ENCODE data around the gene ENPEP. TPM values are rescaled to one million over a fixed set of nuclear protein-coding genes. Genes with fewer than 3 reads are reported as not detected.
"Not testable (repeated sequence)": the region's sequence is repeated elsewhere in the genome, so short reads cannot be mapped to it uniquely, and the experiment has no call there.

The ENPEP gene
- total and polyA plus RNA-seq, 5 donors: 2.5 to 6.8 (median 3.1) TPM

DNA sequence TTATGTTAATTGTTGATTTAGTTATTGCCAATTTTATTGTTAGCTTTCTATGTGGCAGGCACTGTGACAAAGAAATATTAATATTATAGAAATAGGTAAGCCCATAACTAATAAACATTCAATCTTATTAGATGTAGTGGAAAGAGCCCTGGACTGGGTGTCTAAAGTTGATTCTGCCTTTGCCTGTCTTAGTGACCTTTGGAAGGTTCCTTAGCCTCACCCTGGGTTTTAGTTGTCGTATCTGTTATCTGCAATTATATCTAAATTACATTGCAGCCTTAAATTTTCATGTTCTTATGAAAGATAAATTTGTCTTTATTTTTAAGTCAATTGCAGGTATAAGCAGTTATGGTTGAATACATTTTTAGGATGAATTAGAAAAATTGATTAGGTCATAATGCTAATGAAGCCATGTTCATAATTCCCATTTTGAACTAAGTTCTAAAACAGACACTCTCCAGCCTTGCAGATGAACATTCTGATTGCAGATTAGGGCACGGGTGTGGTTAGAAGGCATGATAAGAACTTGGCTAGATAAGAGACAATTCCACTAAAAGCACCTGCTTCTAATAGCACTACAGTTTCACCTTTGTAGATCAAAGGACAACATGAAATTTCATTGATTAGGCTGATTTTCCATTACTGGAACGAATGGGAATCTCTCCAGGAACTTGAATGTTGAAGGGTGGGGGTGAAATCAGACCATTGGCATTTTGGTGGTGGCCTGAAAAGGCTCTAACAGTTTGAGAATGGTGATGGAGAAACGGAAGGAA, 17.3 kb upstream of the ENPEP start:
- Histone ChIP-seq H3K27ac (ENCODE audit: low read length) (no peak overlapping the region), H3K4me3 (ENCODE audit: low read length) (no peak overlapping the region), H3K9me3 (ENCODE audit: control insufficient read depth, low read length) (no peaks in the 10 kb centered on the region), H3K4me1 (ENCODE audit: control insufficient read depth, insufficient read depth, low read length) (no peaks in the 10 kb centered on the region), H3K27me3 (ENCODE audit: control insufficient read depth, insufficient read depth) (no peaks in the 10 kb centered on the region)
- no peak for ATAC-seq
- intact Hi-C loops (cut with DNase I): no loop called here
- DNase-seq: no peak
- WGBS: 68% methylated on average over 4 of the region's 4 CpGs

DNA sequence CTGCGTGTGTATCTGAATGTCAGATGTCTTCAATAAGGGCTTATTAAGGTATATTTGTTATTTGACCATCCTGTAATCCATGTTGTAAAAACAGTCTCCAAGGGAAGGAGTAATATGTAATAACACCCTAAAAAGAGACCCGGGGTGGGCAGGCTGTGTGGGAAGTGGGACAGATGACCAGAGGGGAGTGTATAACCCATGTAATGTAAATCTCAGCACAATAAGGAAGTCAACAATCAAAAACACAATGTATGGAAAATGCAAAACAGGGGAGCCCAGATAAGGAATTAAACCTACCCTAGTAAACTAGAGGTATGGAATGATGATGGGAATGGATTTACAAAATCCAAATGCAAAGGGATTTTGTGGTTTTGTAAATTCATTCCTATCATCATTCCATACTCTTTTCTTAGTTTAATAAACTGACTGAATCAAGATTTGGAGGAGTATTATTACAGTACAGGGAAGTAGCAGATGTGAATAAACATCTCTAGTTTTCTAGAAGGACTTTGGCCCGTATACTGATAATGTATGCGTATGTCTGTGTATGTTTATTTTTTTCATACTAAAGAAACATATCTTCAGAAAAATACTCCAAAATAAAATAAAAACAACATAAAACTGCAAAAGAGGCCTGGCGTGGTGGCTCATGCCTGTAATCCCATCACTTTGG, 15.7 kb upstream of the ENPEP start:
- no peaks in the 10 kb centered on the region for H3K9me3 ChIP-seq (ENCODE audit: control insufficient read depth, low read length)
- H3K27ac ChIP-seq (ENCODE audit: low read length): no peak overlapping the region
- DNase-seq: no peak
- WGBS: 87% methylated on average over 5 of the region's 5 CpGs
- no peak for ATAC-seq
- intact Hi-C loops (cut with DNase I): no loop called here
- H3K4me3 ChIP-seq (ENCODE audit: low read length): no peak overlapping the region
- H3K27me3 ChIP-seq (ENCODE audit: control insufficient read depth, insufficient read depth): no peaks in the 10 kb centered on the region
- no peaks in the 10 kb centered on the region for H3K4me1 ChIP-seq (ENCODE audit: control insufficient read depth, insufficient read depth, low read length)

DNA sequence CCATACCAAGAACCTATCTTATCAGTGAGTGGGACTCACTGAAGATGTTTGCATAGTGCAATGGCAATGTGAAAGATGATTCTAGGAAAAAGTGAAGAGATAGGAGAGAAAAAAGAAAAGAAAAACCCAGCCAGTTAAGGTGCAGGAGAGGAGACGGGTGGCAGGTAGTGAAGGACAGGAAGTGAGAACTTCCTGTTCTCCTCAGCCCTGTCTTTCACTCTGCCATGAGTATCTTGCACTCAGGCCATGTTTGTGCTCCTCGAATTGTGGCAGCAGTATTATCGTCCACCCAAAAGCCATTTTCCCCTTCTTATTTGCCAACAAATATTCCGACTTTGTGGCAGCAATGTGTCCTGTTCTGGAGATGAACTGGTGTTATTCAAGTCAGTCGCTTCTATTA, 8.6 kb upstream of the ENPEP start:
- intact Hi-C loops (cut with DNase I): no loop called here
- Histone ChIP-seq H3K27me3 (ENCODE audit: control insufficient read depth, insufficient read depth) (no peaks in the 10 kb centered on the region), H3K4me3 (ENCODE audit: low read length) (no peak overlapping the region), H3K9me3 (ENCODE audit: control insufficient read depth, low read length) (no peaks in the 10 kb centered on the region), H3K27ac (ENCODE audit: low read length) (no peak overlapping the region), H3K4me1 (ENCODE audit: control insufficient read depth, insufficient read depth, low read length) (no peaks in the 10 kb centered on the region)
- no peak for ATAC-seq
- no peak for DNase-seq
- WGBS: 82% methylated on average over 5 of the region's 5 CpGs

GRCh38 chr4:110472583-110473329, 3.2 kb upstream of the ENPEP start:
- no peak for ATAC-seq
- 54% methylated on average over 8 of the region's 8 CpGs for WGBS
- no peaks in the 10 kb centered on the region for H3K4me1 ChIP-seq (ENCODE audit: control insufficient read depth, insufficient read depth, low read length)
- H3K27me3 ChIP-seq (ENCODE audit: control insufficient read depth, insufficient read depth): no peaks in the 10 kb centered on the region
- intact Hi-C loops (cut with DNase I): no loop called here
- H3K4me3 ChIP-seq (ENCODE audit: low read length): no peak overlapping the region
- DNase-seq: no peak
- no peaks in the 10 kb centered on the region for H3K9me3 ChIP-seq (ENCODE audit: control insufficient read depth, low read length)
- H3K27ac ChIP-seq (ENCODE audit: low read length): no peak overlapping the region

DNA sequence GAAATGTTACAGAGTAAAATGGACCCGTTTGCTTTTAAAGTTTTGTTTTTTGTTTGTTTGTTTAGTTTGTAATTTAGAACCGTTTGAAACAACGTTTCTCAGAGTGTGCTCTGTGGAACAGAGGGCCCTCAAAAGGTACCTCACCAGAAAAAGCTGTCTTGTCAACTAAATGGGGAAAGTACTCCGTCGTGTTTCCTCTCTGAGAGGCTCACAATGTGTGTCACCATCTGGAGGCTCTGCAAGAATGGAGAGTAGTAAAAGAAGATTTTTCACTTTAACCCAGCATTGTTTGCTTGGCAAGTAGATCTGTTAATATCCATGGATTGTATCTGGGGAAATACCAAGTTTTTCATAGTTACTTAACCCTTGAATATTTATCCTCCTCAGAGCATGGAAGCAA, 1.5 kb upstream of the ENPEP start:
- no peak for DNase-seq
- WGBS: 54% methylated on average over 5 of the region's 5 CpGs

DNA sequence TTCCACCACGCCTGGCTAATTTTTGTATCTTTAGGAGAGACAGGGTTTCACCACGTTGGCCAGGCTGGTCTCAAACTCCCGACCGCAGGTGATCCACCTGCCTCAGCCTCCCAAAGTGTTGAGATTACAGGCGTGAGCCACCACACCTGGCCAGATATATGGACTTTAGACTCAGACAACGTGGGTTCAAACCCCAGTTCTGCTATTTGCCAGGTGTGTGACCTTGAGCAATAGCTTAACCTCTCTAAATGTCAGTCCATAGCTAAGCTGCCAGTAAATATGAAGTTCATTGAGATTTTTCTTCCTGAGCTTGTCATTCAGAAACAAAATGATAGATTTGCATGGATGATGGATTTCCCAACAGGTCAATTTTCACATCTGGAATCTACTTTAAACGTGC, 875 bp upstream of the ENPEP start:
- H3K27me3 ChIP-seq (ENCODE audit: control insufficient read depth, insufficient read depth); ATAC-seq; intact Hi-C loops (cut with DNase I); H3K9me3 ChIP-seq (ENCODE audit: control insufficient read depth, low read length); H3K4me3 ChIP-seq (ENCODE audit: low read length); DNase-seq; H3K4me1 ChIP-seq (ENCODE audit: control insufficient read depth, insufficient read depth, low read length); H3K27ac ChIP-seq (ENCODE audit: low read length): not testable (repeated sequence)
- 79% methylated on average over 7 of the region's 7 CpGs for WGBS

More for the DNA sequence above, 1.5 kb upstream of the ENPEP start:
- H3K4me1 ChIP-seq (ENCODE audit: control insufficient read depth, insufficient read depth, low read length): no peaks in the 10 kb centered on the region
- H3K4me3 ChIP-seq (ENCODE audit: low read length): no peak overlapping the region
- ATAC-seq: no peak
- intact Hi-C loops (cut with DNase I): no loop called here
- H3K27me3 ChIP-seq (ENCODE audit: control insufficient read depth, insufficient read depth): no peaks in the 10 kb centered on the region
- H3K27ac ChIP-seq (ENCODE audit: low read length): no peak overlapping the region
- H3K9me3 ChIP-seq (ENCODE audit: control insufficient read depth, low read length): no peaks in the 10 kb centered on the region

DNA sequence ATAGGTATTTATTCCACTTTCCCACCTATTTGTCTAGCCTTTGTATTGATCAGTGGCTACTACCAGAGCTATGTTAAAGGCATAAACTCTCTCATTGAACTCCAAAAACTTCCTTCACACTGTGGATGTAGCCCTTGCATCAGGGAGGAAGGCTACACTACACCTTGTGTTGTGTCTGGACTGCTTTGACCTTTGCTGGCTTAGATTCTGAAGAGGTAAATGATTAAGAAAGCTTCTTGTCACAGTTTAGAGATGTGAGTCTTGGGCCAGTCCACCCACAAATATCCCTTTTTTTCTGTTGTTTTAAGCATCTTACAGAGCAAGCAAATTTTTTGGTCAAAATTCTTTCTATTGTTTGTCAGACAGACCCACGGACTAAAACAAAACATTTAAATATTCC, 1.9 kb downstream of the ENPEP start:
- Histone ChIP-seq H3K4me1 (ENCODE audit: control insufficient read depth, insufficient read depth, low read length) (no peaks in the 10 kb centered on the region), H3K27ac (ENCODE audit: low read length) (no peak overlapping the region), H3K9me3 (ENCODE audit: control insufficient read depth, low read length) (no peaks in the 10 kb centered on the region), H3K4me3 (ENCODE audit: low read length) (peak overlapping the region; percentile 38), H3K27me3 (ENCODE audit: control insufficient read depth, insufficient read depth) (no peaks in the 10 kb centered on the region)
- WGBS: 62% methylated on average over 1 of the region's 1 CpG
- intact Hi-C loops (cut with DNase I): no loop called here
- ATAC-seq: no peak
- no peak for DNase-seq

DNA sequence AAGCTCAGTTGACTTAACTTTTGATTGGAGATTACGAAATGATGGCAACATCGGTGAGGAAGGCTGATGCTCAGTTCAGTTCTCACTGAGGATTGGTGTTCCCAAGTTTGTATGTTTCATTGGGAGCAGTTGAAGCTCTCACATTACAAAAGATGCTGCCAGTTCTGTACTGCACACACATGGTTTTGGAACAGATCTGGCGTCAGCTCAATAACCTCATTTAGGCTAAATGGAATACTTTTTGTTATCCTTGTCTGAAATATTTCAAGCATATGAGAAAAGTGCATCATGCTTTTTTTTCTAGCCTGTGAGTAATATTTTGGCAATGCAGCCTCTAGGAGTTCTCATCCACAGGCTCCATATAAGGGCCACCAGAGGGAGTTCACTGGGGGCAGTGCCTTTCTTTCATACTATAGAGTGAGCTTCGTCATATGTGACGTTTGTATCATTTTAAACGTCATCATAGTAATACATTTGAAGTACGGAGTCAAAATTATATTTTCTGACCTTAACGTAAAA, 4.1 kb downstream of the ENPEP start:
- Histone ChIP-seq H3K9me3 (ENCODE audit: control insufficient read depth, low read length) (no peaks in the 10 kb centered on the region), H3K27me3 (ENCODE audit: control insufficient read depth, insufficient read depth) (no peaks in the 10 kb centered on the region), H3K4me1 (ENCODE audit: control insufficient read depth, insufficient read depth, low read length) (no peaks in the 10 kb centered on the region), H3K27ac (ENCODE audit: low read length) (no peak overlapping the region), H3K4me3 (ENCODE audit: low read length) (no peak overlapping the region)
- no peak for DNase-seq
- ATAC-seq: peak; percentile 48 to 58
- intact Hi-C loops (cut with DNase I): no loop called here
- WGBS: 55% methylated on average over 8 of the region's 8 CpGs

GRCh38 chr4:110480746-110481271, 4.9 kb downstream of the ENPEP start:
- WGBS: 70% methylated on average over 6 of the region's 6 CpGs
- H3K27me3 ChIP-seq (ENCODE audit: control insufficient read depth, insufficient read depth): no peaks in the 10 kb centered on the region
- H3K4me1 ChIP-seq (ENCODE audit: control insufficient read depth, insufficient read depth, low read length): no peaks in the 10 kb centered on the region
- no peak overlapping the region for H3K27ac ChIP-seq (ENCODE audit: low read length)
- peak overlapping the region; percentile 28 for H3K4me3 ChIP-seq (ENCODE audit: low read length)
- intact Hi-C loops (cut with DNase I): no loop called here
- DNase-seq (no peak), ATAC-seq (no peak)
- no peaks in the 10 kb centered on the region for H3K9me3 ChIP-seq (ENCODE audit: control insufficient read depth, low read length)

- Histone ChIP-seq H3K4me1 (ENCODE audit: control insufficient read depth, insufficient read depth, low read length) (no peaks in the 10 kb centered on the region), H3K27me3 (ENCODE audit: control insufficient read depth, insufficient read depth) (no peaks in the 10 kb centered on the region), H3K27ac (ENCODE audit: low read length) (no peak overlapping the region), H3K9me3 (ENCODE audit: control insufficient read depth, low read length) (no peaks in the 10 kb centered on the region), H3K4me3 (ENCODE audit: low read length) (no peak overlapping the region)
- intact Hi-C loops (cut with DNase I): no loop called here
- no peak for ATAC-seq
- 81% methylated on average over 5 of the region's 5 CpGs for WGBS
- DNase-seq: no peak
Measured at GRCh38 chr4:110483516-110483915, 7.6 kb downstream of the ENPEP start.

GRCh38 chr4:110484029-110484428, 8.1 kb downstream of the ENPEP start:
- ATAC-seq (no peak), DNase-seq (no peak)
- no peaks in the 10 kb centered on the region for H3K9me3 ChIP-seq (ENCODE audit: control insufficient read depth, low read length)
- 67% methylated on average over 2 of the region's 2 CpGs for WGBS
- H3K27ac ChIP-seq (ENCODE audit: low read length): no peak overlapping the region
- intact Hi-C loops (cut with DNase I): no loop called here
- H3K27me3 ChIP-seq (ENCODE audit: control insufficient read depth, insufficient read depth): no peaks in the 10 kb centered on the region
- no peaks in the 10 kb centered on the region for H3K4me1 ChIP-seq (ENCODE audit: control insufficient read depth, insufficient read depth, low read length)
- H3K4me3 ChIP-seq (ENCODE audit: low read length): no peak overlapping the region
